GM12873 (cell line): ENCODE data around the gene NUDT19.

Source experiments
- TF ChIP-seq, protein P1 (sequence below): IDR thresholded peaks from 2 replicates; pipeline ENCODE4 v1.5.1; 2012; ENCODE audit warnings: low read depth, mild to moderate bottlenecking, moderate library complexity, low read length, control low read depth; ENCODE audit not compliant: insufficient read depth; ENCODE audit errors: missing control alignments

The NUDT19 gene

DNA sequence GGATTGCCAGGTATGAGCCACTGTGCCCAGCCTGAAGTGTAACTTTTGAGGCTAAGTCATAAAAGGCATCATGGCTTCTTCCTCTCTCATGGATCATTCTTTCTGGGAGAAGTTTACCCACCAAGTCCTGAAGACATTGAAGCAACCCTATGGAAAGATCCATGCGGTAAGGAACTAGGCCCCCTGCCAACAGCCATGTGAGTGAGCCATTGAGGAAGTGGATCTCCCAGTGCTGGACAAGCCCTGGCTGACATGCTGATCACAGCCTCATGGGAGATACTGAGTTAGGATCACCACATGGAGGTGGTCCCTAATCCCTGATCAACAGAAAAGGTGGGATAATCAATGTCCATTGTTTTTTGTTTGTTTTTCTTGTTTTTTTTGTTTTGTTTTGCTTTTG lies 3.3 kb upstream of the NUDT19 start:
- TF ChIP-seq, protein P1, sequence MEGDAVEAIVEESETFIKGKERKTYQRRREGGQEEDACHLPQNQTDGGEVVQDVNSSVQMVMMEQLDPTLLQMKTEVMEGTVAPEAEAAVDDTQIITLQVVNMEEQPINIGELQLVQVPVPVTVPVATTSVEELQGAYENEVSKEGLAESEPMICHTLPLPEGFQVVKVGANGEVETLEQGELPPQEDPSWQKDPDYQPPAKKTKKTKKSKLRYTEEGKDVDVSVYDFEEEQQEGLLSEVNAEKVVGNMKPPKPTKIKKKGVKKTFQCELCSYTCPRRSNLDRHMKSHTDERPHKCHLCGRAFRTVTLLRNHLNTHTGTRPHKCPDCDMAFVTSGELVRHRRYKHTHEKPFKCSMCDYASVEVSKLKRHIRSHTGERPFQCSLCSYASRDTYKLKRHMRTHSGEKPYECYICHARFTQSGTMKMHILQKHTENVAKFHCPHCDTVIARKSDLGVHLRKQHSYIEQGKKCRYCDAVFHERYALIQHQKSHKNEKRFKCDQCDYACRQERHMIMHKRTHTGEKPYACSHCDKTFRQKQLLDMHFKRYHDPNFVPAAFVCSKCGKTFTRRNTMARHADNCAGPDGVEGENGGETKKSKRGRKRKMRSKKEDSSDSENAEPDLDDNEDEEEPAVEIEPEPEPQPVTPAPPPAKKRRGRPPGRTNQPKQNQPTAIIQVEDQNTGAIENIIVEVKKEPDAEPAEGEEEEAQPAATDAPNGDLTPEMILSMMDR, result no peak

- TF ChIP-seq, protein P1, result no peak
Measured at GRCh38 chr19:32691952-32692726, 518 bp downstream of the NUDT19 start.

- TF ChIP-seq, protein P1, result no peak
Measured at GRCh38 chr19:32692727-32693061, 1.1 kb downstream of the NUDT19 start.

- TF ChIP-seq, protein P1, result no peak
Measured at GRCh38 chr19:32702010-32702409, 10.4 kb downstream of the NUDT19 start.

DNA sequence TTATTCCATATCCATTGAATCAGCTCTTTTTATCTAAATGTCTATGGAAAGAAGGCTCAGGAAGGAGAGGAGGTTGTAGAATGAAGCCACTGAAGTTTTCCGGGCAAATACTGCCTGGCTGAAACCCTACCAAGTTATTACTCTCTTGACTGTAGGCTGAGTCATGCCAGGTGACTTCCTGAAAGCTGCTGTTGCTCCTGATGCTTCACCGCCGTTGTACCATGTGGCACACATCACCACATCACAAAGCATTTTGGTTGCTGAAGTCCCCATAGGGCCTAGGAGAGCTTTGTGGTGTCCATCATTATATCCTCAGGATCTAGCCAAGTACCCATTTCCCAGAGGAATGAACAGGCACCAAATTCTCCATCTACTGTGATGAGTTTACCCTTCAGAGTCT lies 16.8 kb downstream of the NUDT19 start:
- TF ChIP-seq, protein P1, result no peak

GRCh38 chr19:32709032-32709431 lies 17.4 kb downstream of the NUDT19 start:
- TF ChIP-seq, protein P1, result no peak

DNA sequence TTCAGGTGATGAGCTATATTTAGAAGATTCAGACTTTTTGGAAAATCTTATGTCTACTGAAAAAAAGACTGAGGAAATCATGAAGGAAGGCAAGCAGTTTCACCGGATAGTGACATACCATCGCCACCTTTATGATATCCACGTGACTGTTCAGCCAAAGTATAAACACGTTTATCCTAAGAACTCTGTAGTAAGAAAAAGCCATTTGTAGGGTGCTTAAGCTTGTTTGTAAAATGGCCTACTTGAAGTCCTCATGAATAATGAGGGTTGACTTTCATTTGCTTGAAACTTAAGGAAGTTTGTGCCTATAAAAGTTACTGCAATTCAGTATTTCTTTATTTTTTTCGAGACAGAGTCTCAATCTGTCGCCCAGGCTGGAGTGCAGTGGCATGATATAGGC lies 20.1 kb downstream of the NUDT19 start:
- TF ChIP-seq, protein P1, result no peak
